Left kidney (tissue), 8 donors: ENCODE measurements around the gene SLC25A11. TPM values are rescaled to one million over a fixed set of nuclear protein-coding genes. Genes with fewer than 3 reads are reported as not detected.

ENCODE experiments used
- DNase-seq: peaks from one replicate; pipeline ENCODE4 v3.0.0-alpha.2; 2013
- long read RNA-seq, 8 donors: transcript quantifications; one replicate each; lab custom pipeline, GENCODE V29; 2026
- polyA plus RNA-seq: library from polyadenylated mRNA; unstranded; fragments of 120-200 nt; gene quantifications from one replicate; pipeline ENCODE4 v1.2.1, GENCODE V29; 2013; ENCODE audit not compliant: insufficient read length

Gene SLC25A11
- 65.3 TPM for polyA plus RNA-seq
- long read RNA-seq, donor 1, transcript SLC25A11-201 (8 exons, 1,897 nt), result major isoform, 58 of 68 reads
- long read RNA-seq, donor 1, partial matches to known transcripts, result 5 of 68 reads
- long read RNA-seq, donor 1, other reads (novel, unspliced or antisense), result 0 of 68 reads
- long read RNA-seq, donor 2, transcript SLC25A11-201 (8 exons, 1,897 nt), result major isoform, 39 of 60 reads
- long read RNA-seq, donor 2, partial matches to known transcripts, result 17 of 60 reads
- long read RNA-seq, donor 2, other reads (novel, unspliced or antisense), result 0 of 60 reads
- long read RNA-seq, donor 3, transcript SLC25A11-201 (8 exons, 1,897 nt), result major isoform, 45 of 50 reads
- long read RNA-seq, donor 3, partial matches to known transcripts, result 0 of 50 reads
- long read RNA-seq, donor 3, other reads (novel, unspliced or antisense), result 0 of 50 reads
- long read RNA-seq, donor 4, partial matches to known transcripts, result 0 of 3 reads
- long read RNA-seq, donor 4, other reads (novel, unspliced or antisense), result 0 of 3 reads
- long read RNA-seq, donor 5, transcript SLC25A11-202 (7 exons, 952 nt), result minor isoform, 5 of 83 reads
- long read RNA-seq, donor 5, transcript SLC25A11-201 (8 exons, 1,897 nt), result major isoform, 77 of 83 reads
- long read RNA-seq, donor 5, partial matches to known transcripts, result 0 of 83 reads
- long read RNA-seq, donor 5, other reads (novel, unspliced or antisense), result 0 of 83 reads
- long read RNA-seq, donor 6, transcript SLC25A11-201 (8 exons, 1,897 nt), result major isoform, 60 of 70 reads
- long read RNA-seq, donor 6, transcript SLC25A11-204 (6 exons, 2,176 nt), result minor isoform, 9 of 70 reads
- long read RNA-seq, donor 6, partial matches to known transcripts, result 0 of 70 reads
- long read RNA-seq, donor 6, other reads (novel, unspliced or antisense), result 0 of 70 reads
- long read RNA-seq, donor 7, transcript SLC25A11-201 (8 exons, 1,897 nt), result major isoform, 73 of 266 reads
- long read RNA-seq, donor 7, partial matches to known transcripts, result 164 of 266 reads
- long read RNA-seq, donor 7, other reads (novel, unspliced or antisense), result 22 of 266 reads
- long read RNA-seq, donor 8, transcript SLC25A11-204 (6 exons, 2,176 nt), result minor isoform, 5 of 28 reads
- long read RNA-seq, donor 8, transcript SLC25A11-201 (8 exons, 1,897 nt), result major isoform, 22 of 28 reads
- long read RNA-seq, donor 8, partial matches to known transcripts, result 0 of 28 reads
- long read RNA-seq, donor 8, other reads (novel, unspliced or antisense), result 0 of 28 reads

- peak; percentile 100 for DNase-seq
These were observed at the start of gene SLC25A11, which contains the start of gene RNF167 for GRCh38 chr17:4939796-4940554. Gene SLC25A11, minus strand, starts transcription at chr17:4940046. Its CDS starts 136 bp downstream, at chr17:4939910. Gene RNF167, plus strand, starts transcription at chr17:4940268. Its CDS starts 642 bp downstream, at chr17:4940910.

GRCh38 chr17:4987767-4988567, 48.1 kb upstream of the SLC25A11 start:
- no peak for DNase-seq

- DNase-seq, result peak; percentile 80
These were observed 47.3 kb upstream of the SLC25A11 start, which contains the start of gene CAMTA2 for GRCh38 chr17:4986951-4987766. Gene CAMTA2, minus strand, starts transcription at chr17:4987675. Its CDS starts 1,453 bp downstream, at chr17:4986222.

GRCh38 chr17:4986403-4986802, 46.6 kb upstream of the SLC25A11 start:
- no peak for DNase-seq

- DNase-seq, result no peak
These were observed 42.5 kb upstream of the SLC25A11 start for GRCh38 chr17:4982305-4982704.

- peak; percentile 77 for DNase-seq
These were observed 40.9 kb upstream of the SLC25A11 start for GRCh38 chr17:4980644-4981216.

GRCh38 chr17:4978726-4979125, 38.9 kb upstream of the SLC25A11 start:
- no peak for DNase-seq

- no peak for DNase-seq
These were observed 34.3 kb upstream of the SLC25A11 start for GRCh38 chr17:4974115-4974670.

- no peak for DNase-seq
These were observed 33.6 kb upstream of the SLC25A11 start for GRCh38 chr17:4973256-4974114.

GRCh38 chr17:4972752-4973151, 32.9 kb upstream of the SLC25A11 start:
- no peak for DNase-seq

GRCh38 chr17:4972322-4972721, 32.5 kb upstream of the SLC25A11 start:
- no peak for DNase-seq

- DNase-seq, result no peak
These were observed 32.0 kb upstream of the SLC25A11 start for GRCh38 chr17:4971826-4972225.

GRCh38 chr17:4970273-4970672, 30.4 kb upstream of the SLC25A11 start:
- DNase-seq, result no peak

- no peak for DNase-seq
These were observed 29.8 kb upstream of the SLC25A11 start for GRCh38 chr17:4969551-4970173.

GRCh38 chr17:4969047-4969550, 29.3 kb upstream of the SLC25A11 start:
- DNase-seq, result no peak

GRCh38 chr17:4968486-4969046, 28.7 kb upstream of the SLC25A11 start:
- DNase-seq, result no peak
